ENCODE measurements around the gene PTGR3.

DNA sequence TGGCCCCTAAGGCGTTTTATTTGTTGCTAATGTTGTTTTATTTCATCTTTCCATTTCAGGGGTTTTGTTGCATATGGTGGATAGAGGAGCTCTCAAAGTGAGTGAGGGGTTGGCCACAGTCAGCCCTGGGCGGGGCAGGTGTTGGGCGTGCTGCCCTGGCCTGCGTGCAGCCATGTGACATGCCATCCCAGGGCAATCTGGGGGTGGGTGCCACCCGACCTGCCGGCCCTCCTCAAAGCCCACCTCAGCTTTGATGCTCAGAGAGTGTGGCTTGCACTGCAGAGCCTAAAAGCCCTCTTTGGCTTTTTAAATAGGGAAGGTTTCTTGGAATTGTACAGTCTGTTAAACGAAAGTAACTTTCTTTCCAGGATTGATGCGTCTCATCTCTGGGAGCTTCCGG lies 20.0 kb upstream of the PTGR3 start:
- TF ChIP-seq, protein P1, sequence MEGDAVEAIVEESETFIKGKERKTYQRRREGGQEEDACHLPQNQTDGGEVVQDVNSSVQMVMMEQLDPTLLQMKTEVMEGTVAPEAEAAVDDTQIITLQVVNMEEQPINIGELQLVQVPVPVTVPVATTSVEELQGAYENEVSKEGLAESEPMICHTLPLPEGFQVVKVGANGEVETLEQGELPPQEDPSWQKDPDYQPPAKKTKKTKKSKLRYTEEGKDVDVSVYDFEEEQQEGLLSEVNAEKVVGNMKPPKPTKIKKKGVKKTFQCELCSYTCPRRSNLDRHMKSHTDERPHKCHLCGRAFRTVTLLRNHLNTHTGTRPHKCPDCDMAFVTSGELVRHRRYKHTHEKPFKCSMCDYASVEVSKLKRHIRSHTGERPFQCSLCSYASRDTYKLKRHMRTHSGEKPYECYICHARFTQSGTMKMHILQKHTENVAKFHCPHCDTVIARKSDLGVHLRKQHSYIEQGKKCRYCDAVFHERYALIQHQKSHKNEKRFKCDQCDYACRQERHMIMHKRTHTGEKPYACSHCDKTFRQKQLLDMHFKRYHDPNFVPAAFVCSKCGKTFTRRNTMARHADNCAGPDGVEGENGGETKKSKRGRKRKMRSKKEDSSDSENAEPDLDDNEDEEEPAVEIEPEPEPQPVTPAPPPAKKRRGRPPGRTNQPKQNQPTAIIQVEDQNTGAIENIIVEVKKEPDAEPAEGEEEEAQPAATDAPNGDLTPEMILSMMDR (IDR thresholded peaks at IDR 0.05 in 8 of 11, conservative IDR thresholded peaks at IDR 0.05 in 3 of 11): no peak
- no peak for TF ChIP-seq POLR2AphosphoS5 (IDR thresholded peaks at IDR 0.05)
